T-helper 2 cell treated with Interferon-gamma antibody and Interleukin-4, amounts not matched to agents 5 μg/mL and 100 μg/mL, for 36 hours (primary cell): ENCODE data around the gene FBXL15.

Source experiments
- DNase-seq: peaks from one replicate; pipeline ENCODE4 v3.0.0; 2021; ENCODE audit warnings: low spot score
- H3K27ac Mint-ChIP-seq: one replicate; pipeline ENCODE4 v1.8.0; 2021; ENCODE audit warnings: mild to moderate bottlenecking, mixed read lengths
- H3K27me3 Mint-ChIP-seq: one replicate; pipeline ENCODE4 v1.8.0; 2021; ENCODE audit warnings: low read depth, mixed read lengths
- H3K36me3 Mint-ChIP-seq: one replicate; pipeline ENCODE4 v1.8.0; 2021; ENCODE audit warnings: low read depth, mixed read lengths
- H3K4me1 Mint-ChIP-seq: one replicate; pipeline ENCODE4 v1.8.0; 2021; ENCODE audit warnings: low read depth, mixed read lengths
- H3K4me3 Mint-ChIP-seq: one replicate; pipeline ENCODE4 v1.8.0; 2022; ENCODE audit warnings: mild to moderate bottlenecking, moderate library complexity, mixed read lengths
- H3K9me3 Mint-ChIP-seq: one replicate; pipeline ENCODE4 v1.8.0; 2021; ENCODE audit warnings: mixed read lengths

FBXL15 gene

GRCh38 chr10:102411341-102412255 lies 9.0 kb upstream of the FBXL15 start:
- no peaks in the 10 kb centered on the region for H3K9me3 Mint-ChIP-seq
- H3K4me3 Mint-ChIP-seq, result peak overlapping the region; percentile 57
- H3K27ac Mint-ChIP-seq, result peak overlapping the region; percentile 0
- H3K4me1 Mint-ChIP-seq, result peaks cover 27% of the 10 kb centered on the region
- H3K27me3 Mint-ChIP-seq, result peaks cover 36% of the 10 kb centered on the region
- no peak for DNase-seq
- H3K36me3 Mint-ChIP-seq, result no peaks in the 10 kb centered on the region

- H3K4me3 Mint-ChIP-seq, result no peak overlapping the region
- H3K9me3 Mint-ChIP-seq, result no peaks in the 10 kb centered on the region
- H3K4me1 Mint-ChIP-seq, result peaks cover 27% of the 10 kb centered on the region
- no peak overlapping the region for H3K27ac Mint-ChIP-seq
- DNase-seq, result no peak
- H3K27me3 Mint-ChIP-seq, result peaks cover 39% of the 10 kb centered on the region
- no peaks in the 10 kb centered on the region for H3K36me3 Mint-ChIP-seq
Measured at GRCh38 chr10:102412293-102412692, 8.3 kb upstream of the FBXL15 start.

DNA sequence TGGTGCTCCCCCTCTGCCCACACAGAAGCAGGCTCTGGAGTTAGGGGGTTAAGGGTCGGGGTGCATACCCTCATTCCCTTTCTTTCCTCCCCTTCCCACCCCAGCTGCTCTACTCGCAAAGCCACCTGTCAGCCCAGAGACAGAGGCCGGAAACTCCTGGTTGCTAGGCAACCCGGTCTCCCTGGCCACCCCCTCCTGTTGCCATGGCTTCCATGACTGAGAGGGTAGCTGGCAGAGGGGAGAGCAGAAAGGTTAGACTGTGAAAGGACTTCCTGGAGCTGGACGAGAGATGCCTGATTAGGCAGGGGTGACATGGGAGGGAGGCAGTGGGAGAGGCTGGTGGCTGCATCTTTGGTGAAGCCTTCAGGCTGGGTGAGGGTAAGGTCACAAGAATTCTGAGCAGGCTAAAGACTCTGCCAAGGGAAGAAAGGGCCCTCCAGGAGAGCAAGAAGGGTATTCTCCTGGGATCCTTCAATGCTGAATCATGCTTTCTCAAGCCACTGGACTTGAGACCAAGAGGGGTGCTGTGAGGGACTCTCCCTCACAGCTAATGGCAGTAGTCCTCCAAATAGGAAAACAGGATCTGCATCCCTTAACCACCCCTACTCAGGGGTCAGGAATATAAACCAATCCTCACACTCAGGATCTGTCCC lies 7.5 kb upstream of the FBXL15 start:
- Mint-ChIP-seq H3K4me3 (no peak overlapping the region), H3K9me3 (no peaks in the 10 kb centered on the region), H3K4me1 (peaks cover 25% of the 10 kb centered on the region), H3K27ac (no peak overlapping the region), H3K27me3 (peaks cover 42% of the 10 kb centered on the region), H3K36me3 (no peaks in the 10 kb centered on the region)
- no peak for DNase-seq

DNA sequence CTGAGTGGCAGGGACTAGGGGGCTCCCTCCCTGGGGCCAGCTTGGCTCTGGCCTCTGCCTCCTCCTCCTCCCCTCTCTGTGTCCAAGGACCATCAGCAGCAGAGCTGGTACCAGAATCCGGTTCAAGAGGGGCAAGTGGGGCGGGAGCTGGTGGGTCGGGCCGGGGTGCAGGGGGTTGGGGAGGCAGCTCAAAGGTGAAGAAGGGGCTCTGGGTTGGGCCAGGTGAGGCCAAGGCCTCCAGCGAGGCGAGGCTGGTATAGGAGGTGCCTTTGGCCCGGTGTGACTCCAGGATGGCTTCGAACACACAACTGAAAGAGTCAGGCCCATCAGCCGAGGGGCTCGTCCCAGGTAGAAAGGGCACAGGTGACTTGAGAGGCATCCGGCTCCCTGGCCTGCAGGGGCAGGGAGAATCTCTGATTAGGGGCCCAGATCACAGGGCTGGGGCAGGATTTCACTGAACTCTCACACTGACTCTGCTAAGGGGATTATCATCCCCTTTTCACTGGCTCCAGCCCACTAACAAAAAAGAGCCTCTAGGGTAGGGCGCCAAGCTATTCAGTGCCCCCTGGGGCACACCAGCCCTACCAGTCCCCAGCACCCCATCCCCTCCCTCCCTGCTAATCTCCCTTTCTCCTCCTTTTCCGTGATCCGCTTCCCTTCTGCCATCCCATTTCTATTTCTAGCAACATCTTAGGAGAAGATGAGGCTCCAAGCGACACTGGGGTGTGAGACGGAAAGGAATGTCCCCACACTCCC lies 6.7 kb upstream of the FBXL15 start:
- H3K27ac Mint-ChIP-seq, result no peak overlapping the region
- H3K4me3 Mint-ChIP-seq, result no peak overlapping the region
- peaks cover 46% of the 10 kb centered on the region for H3K27me3 Mint-ChIP-seq
- peaks cover 23% of the 10 kb centered on the region for H3K4me1 Mint-ChIP-seq
- no peaks in the 10 kb centered on the region for H3K9me3 Mint-ChIP-seq
- no peak for DNase-seq
- H3K36me3 Mint-ChIP-seq, result no peaks in the 10 kb centered on the region

GRCh38 chr10:102414749-102415148 lies 5.9 kb upstream of the FBXL15 start:
- H3K4me3 Mint-ChIP-seq, result no peak overlapping the region
- H3K27me3 Mint-ChIP-seq, result peaks cover 44% of the 10 kb centered on the region
- H3K27ac Mint-ChIP-seq, result no peak overlapping the region
- no peaks in the 10 kb centered on the region for H3K36me3 Mint-ChIP-seq
- no peaks in the 10 kb centered on the region for H3K9me3 Mint-ChIP-seq
- H3K4me1 Mint-ChIP-seq, result peaks cover 22% of the 10 kb centered on the region
- DNase-seq, result no peak

DNA sequence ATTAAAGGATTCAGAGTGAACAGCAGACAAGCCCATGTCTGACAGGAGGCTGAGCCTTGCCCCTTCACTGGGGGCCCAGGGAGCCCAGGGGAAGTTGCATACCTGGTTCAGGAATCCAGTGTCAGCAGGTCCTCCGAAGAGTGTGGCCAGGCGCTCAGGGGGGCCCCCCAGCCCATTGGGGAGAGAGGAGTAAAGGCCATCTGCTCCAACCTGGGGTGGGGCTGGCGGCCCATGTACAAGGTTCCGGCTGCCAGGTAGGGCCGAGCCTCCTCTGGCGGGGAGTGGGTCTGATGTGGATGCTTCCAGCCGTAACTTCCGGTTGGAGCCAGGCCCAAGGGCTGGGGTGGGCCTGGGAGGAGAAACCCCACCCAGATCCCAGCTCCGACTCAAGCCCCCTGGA lies 4.4 kb upstream of the FBXL15 start:
- Mint-ChIP-seq H3K4me3 (no peak overlapping the region), H3K9me3 (no peaks in the 10 kb centered on the region), H3K36me3 (no peaks in the 10 kb centered on the region), H3K27ac (no peak overlapping the region), H3K27me3 (peaks cover 35% of the 10 kb centered on the region), H3K4me1 (peaks cover 20% of the 10 kb centered on the region)
- DNase-seq, result no peak

DNA sequence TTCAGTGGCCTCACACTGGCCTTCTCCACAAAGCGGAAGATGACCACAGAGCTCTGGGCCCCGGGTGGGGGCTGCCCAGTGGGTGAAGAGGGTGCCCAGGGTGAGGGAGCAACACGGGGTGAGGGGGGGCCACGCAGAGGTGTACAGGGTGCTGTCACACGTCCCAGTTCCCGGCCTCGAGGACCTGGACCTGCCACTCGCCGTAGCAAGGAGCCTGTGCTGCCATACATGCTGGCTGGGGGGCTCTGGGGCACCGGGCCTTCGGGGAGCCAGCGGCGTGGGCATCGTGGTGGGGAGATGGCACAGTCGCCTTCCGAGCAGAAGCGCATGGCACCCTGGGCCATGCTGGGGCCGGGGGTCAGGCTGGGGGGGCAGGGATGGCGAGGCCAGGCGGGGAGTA lies 3.9 kb upstream of the FBXL15 start:
- Mint-ChIP-seq H3K27ac (no peak overlapping the region), H3K27me3 (peaks cover 31% of the 10 kb centered on the region), H3K9me3 (no peaks in the 10 kb centered on the region), H3K36me3 (no peaks in the 10 kb centered on the region), H3K4me1 (peaks cover 18% of the 10 kb centered on the region), H3K4me3 (no peak overlapping the region)
- no peak for DNase-seq

DNA sequence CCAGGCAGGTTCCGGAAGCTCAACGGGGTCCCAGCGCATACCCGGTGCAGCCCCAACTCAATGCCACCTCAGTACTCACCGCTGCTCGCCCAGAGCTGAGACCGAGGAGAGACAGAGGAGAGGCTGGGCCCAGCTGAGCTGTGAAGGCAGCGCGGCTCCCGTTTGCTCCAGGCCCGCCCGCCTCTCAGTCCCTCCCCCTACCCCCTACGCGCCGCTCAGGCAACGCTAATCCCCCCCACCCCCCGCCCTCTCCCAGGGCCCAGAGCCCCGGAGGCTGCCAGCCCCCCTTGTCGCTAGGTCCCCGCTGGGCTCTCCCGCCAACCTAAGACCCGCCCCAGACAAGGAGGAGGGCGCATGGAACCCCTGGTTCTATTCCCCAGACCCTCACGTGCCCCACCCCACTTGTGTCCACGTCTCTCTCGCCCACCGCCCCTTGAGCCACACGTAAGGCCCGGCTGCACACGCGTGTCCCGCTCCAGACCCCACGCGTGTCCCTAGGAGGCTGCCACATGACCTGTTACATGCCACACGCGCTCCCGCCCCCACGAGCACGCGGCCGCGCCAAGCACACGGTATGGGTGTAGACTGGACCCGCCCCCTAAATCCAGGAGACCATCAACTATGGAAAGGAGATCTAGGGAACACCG lies 1.9 kb upstream of the FBXL15 start, which contains the start of gene PSD:
Gene PSD, minus strand, starts transcription at position 164 of the 647 bp plus-strand sequence. CDS start 1,747 bp downstream, outside the sequence.
- Mint-ChIP-seq H3K4me3 (peak within 1 kb of the TSS; percentile 99), H3K9me3 (no peaks in the 10 kb centered on the region), H3K36me3 (peaks cover 5% of the 10 kb centered on the region), H3K4me1 (peaks cover 16% of the 10 kb centered on the region), H3K27ac (no peak within 1 kb of the TSS), H3K27me3 (peaks cover 26% of the 10 kb centered on the region)
- no peak for DNase-seq

DNA sequence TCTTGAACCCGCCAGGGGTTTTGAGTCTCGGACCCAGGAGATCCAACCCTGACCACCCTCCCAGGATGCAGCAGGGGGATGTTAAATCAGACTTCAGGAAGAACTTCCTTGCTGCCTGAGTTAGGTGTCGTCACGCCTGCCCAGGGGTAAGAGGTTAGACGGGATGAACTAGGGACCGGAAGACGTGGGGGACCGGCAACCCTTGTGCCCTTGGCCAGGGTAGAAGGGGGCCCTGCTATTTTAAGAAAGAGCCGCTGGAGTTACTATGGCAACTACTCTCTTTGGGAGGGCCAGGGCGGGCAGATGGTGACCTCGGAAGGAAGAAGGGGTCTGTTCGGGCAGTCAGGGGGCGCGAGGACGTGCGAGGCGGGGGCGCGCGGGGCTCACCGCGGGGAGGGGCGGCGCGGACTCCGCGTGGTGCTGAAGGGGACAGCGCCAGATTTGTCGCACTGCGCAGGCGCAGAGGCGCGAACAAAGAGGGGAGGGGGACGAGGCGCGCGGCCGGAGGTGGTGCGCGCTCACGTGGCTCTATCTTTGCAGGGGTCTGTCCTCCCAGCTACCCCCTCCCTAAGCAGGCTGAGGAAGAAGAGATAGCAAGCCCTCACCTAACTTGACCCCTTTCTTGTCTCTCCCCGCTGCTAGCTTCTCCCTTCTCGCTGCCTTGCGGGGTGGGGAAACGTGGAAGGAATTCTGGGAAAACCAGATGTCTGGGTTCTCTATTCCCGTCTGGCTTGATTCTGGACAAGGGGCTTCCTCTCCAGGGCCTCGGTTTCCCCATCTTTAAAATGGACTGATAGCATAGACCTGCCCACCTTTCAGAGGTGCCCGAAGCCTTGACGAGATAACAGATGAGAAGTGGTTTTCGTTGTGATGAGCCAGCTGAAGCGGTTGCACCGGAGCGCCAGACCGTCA lies 1.1 kb upstream of the FBXL15 start:
- H3K27ac Mint-ChIP-seq, result peak overlapping the region; percentile 26
- H3K4me1 Mint-ChIP-seq, result peaks cover 16% of the 10 kb centered on the region
- peak overlapping the region; percentile 99 for H3K4me3 Mint-ChIP-seq
- peak; percentile 80 for DNase-seq
- H3K36me3 Mint-ChIP-seq, result peaks cover 7% of the 10 kb centered on the region
- peaks cover 26% of the 10 kb centered on the region for H3K27me3 Mint-ChIP-seq
- H3K9me3 Mint-ChIP-seq, result no peaks in the 10 kb centered on the region

- peaks cover 16% of the 10 kb centered on the region for H3K4me1 Mint-ChIP-seq
- H3K27me3 Mint-ChIP-seq, result peaks cover 26% of the 10 kb centered on the region
- H3K9me3 Mint-ChIP-seq, result no peaks in the 10 kb centered on the region
- peak overlapping the region; percentile 99 for H3K4me3 Mint-ChIP-seq
- H3K36me3 Mint-ChIP-seq, result peaks cover 8% of the 10 kb centered on the region
- peak overlapping the region; percentile 97 for H3K27ac Mint-ChIP-seq
- DNase-seq, result no peak
Measured at GRCh38 chr10:102420181-102420713, 389 bp upstream of the FBXL15 start.

DNA sequence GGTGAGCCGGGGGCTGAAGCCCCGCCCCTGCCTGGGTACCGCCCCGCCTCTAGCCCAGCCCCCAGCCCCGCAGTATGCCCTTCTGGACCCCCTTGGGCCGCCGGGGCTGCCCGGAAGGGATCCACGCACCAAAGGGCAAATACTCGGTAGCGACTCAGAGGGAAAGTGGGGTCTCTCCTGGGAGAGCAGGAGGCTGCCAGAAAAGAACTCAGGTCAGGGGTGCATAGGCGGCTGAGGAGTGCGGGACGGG lies 796 bp downstream of the FBXL15 start:
- peaks cover 22% of the 10 kb centered on the region for H3K27me3 Mint-ChIP-seq
- H3K36me3 Mint-ChIP-seq, result peaks cover 8% of the 10 kb centered on the region
- H3K9me3 Mint-ChIP-seq, result no peaks in the 10 kb centered on the region
- DNase-seq, result no peak
- H3K4me3 Mint-ChIP-seq, result peak overlapping the region; percentile 99
- peak overlapping the region; percentile 75 for H3K27ac Mint-ChIP-seq
- peaks cover 22% of the 10 kb centered on the region for H3K4me1 Mint-ChIP-seq

DNA sequence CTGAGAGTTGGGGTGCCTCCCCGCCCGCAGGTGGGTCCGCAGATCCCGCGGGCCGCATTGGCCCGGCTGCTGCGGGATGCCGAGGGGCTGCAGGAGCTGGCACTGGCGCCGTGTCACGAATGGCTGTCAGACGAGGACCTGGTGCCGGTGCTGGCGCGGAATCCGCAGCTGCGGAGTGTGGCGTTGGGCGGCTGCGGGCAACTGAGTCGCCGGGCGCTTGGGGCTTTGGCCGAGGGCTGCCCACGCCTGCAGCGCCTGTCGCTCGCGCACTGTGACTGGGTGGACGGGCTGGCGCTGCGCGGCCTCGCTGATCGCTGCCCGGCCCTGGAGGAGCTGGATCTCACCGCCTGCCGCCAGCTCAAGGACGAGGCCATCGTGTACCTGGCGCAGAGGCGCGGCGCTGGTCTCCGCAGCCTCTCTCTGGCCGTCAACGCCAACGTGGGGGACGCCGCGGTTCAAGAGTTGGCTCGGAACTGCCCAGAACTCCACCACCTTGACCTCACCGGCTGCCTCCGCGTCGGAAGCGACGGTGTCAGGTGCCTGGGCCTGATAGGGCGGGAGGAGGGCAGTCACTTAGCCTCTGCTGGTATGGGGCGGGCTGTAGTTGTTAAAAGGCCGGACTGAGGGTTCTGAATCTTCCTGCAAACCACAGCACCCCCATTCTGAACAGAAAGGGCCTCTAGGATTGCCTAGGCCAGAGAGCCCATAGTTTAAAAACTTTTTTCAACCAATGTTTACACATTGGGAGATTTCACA lies 1.3 kb downstream of the FBXL15 start:
- H3K4me3 Mint-ChIP-seq, result peak overlapping the region; percentile 99
- peak overlapping the region; percentile 75 for H3K27ac Mint-ChIP-seq
- H3K27me3 Mint-ChIP-seq, result peaks cover 22% of the 10 kb centered on the region
- peaks cover 23% of the 10 kb centered on the region for H3K4me1 Mint-ChIP-seq
- DNase-seq, result peak; percentile 41
- peaks cover 8% of the 10 kb centered on the region for H3K36me3 Mint-ChIP-seq
- H3K9me3 Mint-ChIP-seq, result no peaks in the 10 kb centered on the region
